Body of pancreas (tissue), 4 donors: Measurements from ENCODE around the gene PEX11B. TPM values are rescaled to one million over a fixed set of nuclear protein-coding genes. Genes with fewer than 3 reads are reported as not detected.
"Not testable (repeated sequence)": the region's sequence is repeated elsewhere in the genome, so short reads cannot be mapped to it uniquely, and the experiment has no call there.

Experiments
- ATAC-seq: fragments of 150-250 bp; one replicate; pipeline ENCODE4 v1.9.1; 2016
- DNase-seq, 4 donors: peaks; one replicate each; pipeline ENCODE4 v3.0.0-alpha.2; 2019
- H3K27ac ChIP-seq, 4 donors: fragments of 200-600 bp; sonication (generic); 1 replicate in 3 of 4; 2 replicates in 1 of 4; pipeline versions ENCODE4 v1.5.1 to v1.6.1; 2016 to 2019; ENCODE audit warnings: mild to moderate bottlenecking in 1 of 4, mixed read lengths in 1 of 4, moderate library complexity in 1 of 4
- H3K27me3 ChIP-seq, 2 donors: fragments of 200-600 bp; sonication (generic); one replicate each; pipeline ENCODE4 v1.6.0; 2016; ENCODE audit warnings: mild to moderate bottlenecking in 1 of 2
- H3K36me3 ChIP-seq, 2 donors: fragments of 200-600 bp; sonication (generic); replicated peaks in 1 of 2; 2 replicates each; pipeline ENCODE4 v1.5.1; 2016; ENCODE audit warnings: low read depth in 2 of 2; ENCODE audit not compliant: insufficient read depth in 1 of 2
- H3K4me1 ChIP-seq: fragments of 200-600 bp; sonication (generic); one replicate; pipeline ENCODE4 v1.6.0; 2016
- H3K4me3 ChIP-seq, 2 donors: fragments of 200-600 bp; sonication (generic); 1 replicate in 1 of 2; 2 replicates in 1 of 2; pipeline ENCODE4 v1.5.1; 2016 to 2019
- H3K9me3 ChIP-seq, 3 donors: fragments of 200-600 bp; sonication (generic); 1 replicate in 2 of 3; 2 replicates in 1 of 3; pipeline ENCODE4 v1.5.1; 2016
- POLR2A ChIP-seq, 3 donors: fragments of 450-650 bp; IDR thresholded peaks; one replicate each; pipeline ENCODE4 v1.6.1; 2016; ENCODE audit warnings: antibody characterized with exemption in 3 of 3, mild to moderate bottlenecking in 2 of 3
- WGBS, 2 donors: methylation state at CpG; one replicate each; pipeline ENCODE4 v1.1.5; 2017; 5-methylcytosine and 5-hydroxymethylcytosine counted together
- intact Hi-C: fragments of 100-400 bp; cut with DNase I; formaldehyde crosslinking; loops from one replicate; pipeline ENCODE4 v1.15.1; 2023
- total RNA-seq, 2 donors: library from RNA; depleted of rRNA; stranded (reverse); fragments of >200 nt; gene quantifications; one replicate each; pipeline ENCODE4 v1.1.0, GENCODE V29; 2016
- TF ChIP-seq, protein P1 (sequence below), 7 experiments: fragments of 450-650 bp in 4 of 7; fragments of 200-600 bp in 3 of 7; sonication (generic) in 3 of 7; IDR thresholded peaks; one replicate each; pipeline ENCODE4 v1.5.1; 2016 to 2019; ENCODE audit warnings: antibody characterized with exemption in 7 of 7

The PEX11B gene
- total RNA-seq, 2 donors from 2014 or later: 10.5 to 11.4 TPM

DNA sequence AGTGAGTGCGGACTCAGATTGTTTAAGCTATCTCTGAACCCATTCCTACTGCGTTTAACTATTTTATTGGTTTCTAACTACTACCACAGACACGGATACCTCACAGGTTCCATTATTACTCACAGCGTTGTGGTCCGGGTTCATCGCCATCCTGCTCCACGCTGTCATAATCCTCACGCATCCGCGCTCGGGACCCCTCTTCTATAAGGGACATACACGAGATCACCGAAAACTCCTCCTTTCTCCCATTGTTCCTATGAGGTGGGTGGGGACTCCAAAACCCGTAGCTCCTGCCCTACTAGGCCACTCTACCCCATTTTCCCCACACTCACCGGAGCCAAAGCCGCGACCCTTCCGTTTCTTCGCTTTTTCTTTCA lies 8.2 kb upstream of the PEX11B start:
- H3K4me1 ChIP-seq: peaks cover 12% of the 10 kb centered on the region
- intact Hi-C loops: no loop called here

DNA sequence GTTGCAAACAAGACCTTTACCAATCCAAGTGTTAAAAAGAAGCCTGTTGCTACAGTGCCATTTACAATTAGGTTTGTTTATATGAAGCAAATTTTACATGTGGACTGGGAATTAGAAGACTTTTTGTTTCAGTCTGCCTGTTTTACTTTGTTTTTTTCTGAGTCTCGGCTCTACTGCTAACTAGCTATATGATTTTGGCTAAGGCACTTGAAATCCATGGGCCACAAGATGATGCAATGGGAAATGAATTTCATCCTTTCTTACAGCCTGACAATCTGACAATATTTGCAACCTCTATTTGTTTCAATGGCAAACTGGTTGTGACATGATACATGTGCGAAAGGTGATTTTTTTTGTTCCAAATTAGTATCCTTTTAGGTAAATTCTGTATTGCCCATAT lies 3.7 kb upstream of the PEX11B start:
- TF ChIP-seq POLR2A (IDR thresholded peaks at IDR 0.05): no peak
- TF ChIP-seq, protein P1, sequence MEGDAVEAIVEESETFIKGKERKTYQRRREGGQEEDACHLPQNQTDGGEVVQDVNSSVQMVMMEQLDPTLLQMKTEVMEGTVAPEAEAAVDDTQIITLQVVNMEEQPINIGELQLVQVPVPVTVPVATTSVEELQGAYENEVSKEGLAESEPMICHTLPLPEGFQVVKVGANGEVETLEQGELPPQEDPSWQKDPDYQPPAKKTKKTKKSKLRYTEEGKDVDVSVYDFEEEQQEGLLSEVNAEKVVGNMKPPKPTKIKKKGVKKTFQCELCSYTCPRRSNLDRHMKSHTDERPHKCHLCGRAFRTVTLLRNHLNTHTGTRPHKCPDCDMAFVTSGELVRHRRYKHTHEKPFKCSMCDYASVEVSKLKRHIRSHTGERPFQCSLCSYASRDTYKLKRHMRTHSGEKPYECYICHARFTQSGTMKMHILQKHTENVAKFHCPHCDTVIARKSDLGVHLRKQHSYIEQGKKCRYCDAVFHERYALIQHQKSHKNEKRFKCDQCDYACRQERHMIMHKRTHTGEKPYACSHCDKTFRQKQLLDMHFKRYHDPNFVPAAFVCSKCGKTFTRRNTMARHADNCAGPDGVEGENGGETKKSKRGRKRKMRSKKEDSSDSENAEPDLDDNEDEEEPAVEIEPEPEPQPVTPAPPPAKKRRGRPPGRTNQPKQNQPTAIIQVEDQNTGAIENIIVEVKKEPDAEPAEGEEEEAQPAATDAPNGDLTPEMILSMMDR (IDR thresholded peaks at IDR 0.05): no peak
- ATAC-seq (no peak), DNase-seq (no peak)
- WGBS, 2 donors: 69 to 88% methylated on average over 2 of the region's 2 CpGs
- intact Hi-C loops: no loop called here
- Histone ChIP-seq H3K9me3 (no peaks in the 10 kb centered on the region), H3K27me3 (no peaks in the 10 kb centered on the region), H3K4me1 (peaks cover 27% of the 10 kb centered on the region), H3K4me3 (no peak overlapping the region), H3K27ac (no peak overlapping the region), H3K36me3 (no peaks in the 10 kb centered on the region)

More for the DNA sequence above, 8.2 kb upstream of the PEX11B start:
- 2 to 3% methylated on average over 19 of the region's 19 CpGs for WGBS, 2 donors
- ATAC-seq (peak; percentile 0), DNase-seq (peak in 1 of 4 donors; percentile 10)
- Histone ChIP-seq H3K27ac (peak overlapping the region; percentile 83 to 97 (median 94)), H3K27me3 (no peaks in the 10 kb centered on the region), H3K36me3 (no peaks in the 10 kb centered on the region), H3K4me3 (peak overlapping the region; percentile 70 to 95), H3K9me3 (no peaks in the 10 kb centered on the region)
- no peak for TF ChIP-seq POLR2A (IDR thresholded peaks at IDR 0.05)
- TF ChIP-seq, protein P1 (IDR thresholded peaks at IDR 0.05): no peak

DNA sequence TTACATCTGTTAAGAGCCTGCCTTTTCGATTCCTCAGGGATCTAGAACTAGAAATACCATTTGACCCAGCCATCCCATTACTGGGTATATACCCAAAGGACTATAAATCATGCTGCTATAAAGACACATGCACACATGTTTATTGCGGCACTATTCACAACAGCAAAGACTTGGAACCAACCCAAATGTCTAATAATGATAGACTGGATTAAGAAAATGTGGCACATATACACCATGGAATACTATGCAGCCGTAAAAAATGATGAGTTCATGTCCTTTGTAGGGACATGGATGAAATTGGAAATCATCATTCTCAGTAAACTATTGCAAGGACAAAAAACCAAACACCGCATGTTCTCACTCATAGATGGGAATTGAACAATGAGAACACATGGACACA lies 1.8 kb upstream of the PEX11B start:
- ATAC-seq, H3K36me3 ChIP-seq, H3K27ac ChIP-seq, intact Hi-C loops, H3K4me3 ChIP-seq, DNase-seq, H3K9me3 ChIP-seq, H3K27me3 ChIP-seq: not testable (repeated sequence)
- peaks cover 21% of the 10 kb centered on the region for H3K4me1 ChIP-seq
- 85 to 88% methylated on average over 3 to 4 of the region's 4 CpGs for WGBS, 2 donors

DNA sequence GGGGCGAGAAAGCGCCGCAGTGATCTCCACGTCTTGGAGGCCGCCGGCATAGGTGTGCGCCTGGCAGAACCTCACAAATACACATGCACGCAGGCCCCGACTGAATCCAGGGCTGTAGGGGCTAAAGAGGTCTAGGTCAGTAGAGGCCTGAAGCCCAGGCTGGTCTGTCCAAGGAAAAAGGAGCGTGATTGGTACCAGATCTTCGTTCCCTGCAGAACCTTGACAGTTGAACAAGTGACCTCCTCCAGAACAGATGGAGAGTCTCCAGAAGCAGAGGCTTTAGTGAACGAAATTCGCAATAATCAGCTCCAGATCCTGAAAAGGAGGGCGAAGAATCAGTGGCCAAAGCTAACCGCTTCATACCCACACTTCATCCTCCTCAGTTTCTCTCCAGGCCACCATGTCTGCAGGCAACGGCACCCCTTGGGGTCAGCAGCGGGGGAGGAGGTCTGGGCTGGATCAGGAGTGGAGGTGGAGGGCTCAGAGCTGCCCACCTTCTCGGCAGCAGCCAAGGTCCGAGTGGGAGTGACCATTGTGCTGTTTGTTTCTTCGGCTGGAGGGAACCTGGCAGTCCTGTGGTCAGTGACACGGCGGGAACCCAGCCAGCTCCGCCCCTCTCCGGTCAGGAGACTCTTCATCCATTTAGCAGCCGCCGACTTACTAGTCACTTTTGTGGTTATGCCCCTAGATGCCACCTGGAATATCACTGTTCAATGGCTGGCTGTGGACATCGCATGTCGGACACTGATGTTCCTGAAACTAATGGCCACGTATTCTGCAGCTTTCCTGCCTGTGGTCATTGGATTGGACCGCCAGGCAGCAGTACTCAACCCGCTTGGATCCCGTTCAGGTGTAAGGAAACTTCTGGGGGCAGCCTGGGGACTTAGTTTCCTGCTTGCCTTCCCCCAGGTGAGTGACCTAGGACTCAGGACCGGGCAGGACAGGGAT lies 749 bp upstream of the PEX11B start:
- intact Hi-C loops: no loop called here
- peaks cover 21% of the 10 kb centered on the region for H3K4me1 ChIP-seq
- peak; percentile 17 to 71 (median 71) for TF ChIP-seq POLR2A (IDR thresholded peaks at IDR 0.05)
- TF ChIP-seq, protein P1 (IDR thresholded peaks at IDR 0.05): peak in 4 of 7 experiments; percentile 1 to 26 (median 18)
- H3K27ac ChIP-seq: peak overlapping the region; percentile 68 to 93 (median 82)
- H3K4me3 ChIP-seq: peak overlapping the region; percentile 89 to 98
- DNase-seq: peak; percentile 71 to 88 (median 80)
- 0 to 1% methylated on average over 18 to 33 of the region's 33 CpGs for WGBS, 2 donors
- H3K27me3 ChIP-seq: no peaks in the 10 kb centered on the region
- H3K9me3 ChIP-seq: no peaks in the 10 kb centered on the region
- H3K36me3 ChIP-seq: no peaks in the 10 kb centered on the region
- ATAC-seq: peak; percentile 49

DNA sequence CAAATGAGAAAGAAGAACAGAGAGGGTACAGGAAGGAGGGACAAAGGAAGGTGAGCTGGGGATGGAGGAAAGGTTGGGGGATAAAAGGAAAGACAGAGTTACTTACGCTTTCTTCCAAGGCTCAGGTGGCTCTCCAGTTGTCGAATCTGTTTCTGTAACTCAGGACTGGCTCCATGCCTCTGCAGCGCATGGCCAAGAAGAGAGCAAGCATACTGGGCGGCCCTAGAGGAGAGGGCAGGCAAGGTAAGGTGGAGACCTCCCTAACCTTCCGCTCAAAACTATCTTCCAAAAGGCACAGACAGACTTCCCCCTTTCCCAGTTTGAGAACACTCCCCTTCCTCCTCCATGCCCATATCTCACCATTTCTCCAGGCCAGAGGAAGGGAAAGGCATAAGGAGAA lies 922 bp downstream of the PEX11B start:
- Histone ChIP-seq H3K4me3 (peak overlapping the region in 1 of 2 donors; percentile 98), H3K9me3 (no peaks in the 10 kb centered on the region), H3K4me1 (peaks cover 21% of the 10 kb centered on the region), H3K27me3 (no peaks in the 10 kb centered on the region), H3K36me3 (no peaks in the 10 kb centered on the region), H3K27ac (peak overlapping the region in 2 of 4 donors; percentile 86 to 93)
- 52 to 53% methylated on average over 5 of the region's 5 CpGs for WGBS, 2 donors
- TF ChIP-seq, protein P1 (IDR thresholded peaks at IDR 0.05): no peak
- TF ChIP-seq POLR2A (IDR thresholded peaks at IDR 0.05): no peak
- intact Hi-C loops: no loop called here
- ATAC-seq: no peak
- no peak for DNase-seq
